ENCODE data around the gene METTL1.

METTL1 gene

DNA sequence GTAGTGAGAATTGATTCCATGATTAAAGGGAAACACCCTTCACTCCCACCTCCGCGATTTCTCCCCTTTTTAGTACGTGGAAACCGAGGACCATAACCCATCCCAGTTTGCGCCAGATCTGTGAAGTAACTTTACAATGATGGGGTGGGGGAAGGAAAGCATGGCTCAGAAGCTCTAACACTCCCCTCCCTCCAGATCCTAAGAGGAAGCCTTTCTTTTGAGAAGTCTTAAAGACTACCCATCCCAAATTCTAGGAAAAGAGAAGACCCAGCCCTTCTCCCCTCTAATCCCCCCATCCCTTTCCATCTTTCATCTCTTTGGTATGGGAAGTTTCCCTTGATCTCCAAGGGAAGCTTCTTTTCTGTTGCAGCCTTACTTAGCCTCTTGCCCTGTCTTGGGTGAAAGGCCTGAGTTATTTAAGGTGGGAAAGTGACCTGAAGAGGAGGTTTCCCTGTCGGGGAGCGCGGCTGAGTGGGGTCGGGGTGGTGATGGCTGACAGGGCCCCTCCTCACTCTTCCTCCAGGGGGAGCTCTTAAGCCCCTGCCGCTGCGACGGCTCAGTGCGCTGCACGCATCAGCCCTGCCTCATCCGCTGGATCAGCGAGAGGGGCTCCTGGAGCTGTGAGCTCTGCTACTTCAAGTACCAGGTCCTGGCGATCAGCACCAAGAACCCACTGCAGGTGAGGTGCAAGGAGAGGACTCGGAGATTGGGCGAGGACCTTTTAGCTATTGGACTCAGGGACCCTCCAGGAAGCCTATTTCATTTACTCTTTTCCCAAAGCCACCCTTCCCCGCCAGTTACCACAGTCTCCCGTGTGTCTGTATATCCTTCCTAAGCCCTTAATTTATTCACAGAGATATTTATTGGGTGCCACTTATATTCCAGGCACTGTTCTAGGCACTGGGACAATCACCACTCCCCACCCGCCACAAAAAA is 15.2 kb downstream of the METTL1 start:
- Histone ChIP-seq H3K4me3 (ENCODE audit: insufficient read depth in 1 of 2, low read depth in 1 of 2, low read length in 2 of 2) (no peak overlapping the region), H2BK12ac (ENCODE audit: low read length in 2 of 2) (no peak overlapping the region), H4K91ac (ENCODE audit: low read length) (no peak overlapping the region), H3K36me3 (ENCODE audit: control insufficient read depth in 1 of 2, insufficient read depth in 2 of 2, low read depth in 1 of 2, low read length in 2 of 2) (peaks cover 0 to 16% of the 10 kb centered on the region in 2 experiments), H3K4me1 (ENCODE audit: control insufficient read depth, insufficient read depth, low read depth, low read length) (peaks cover 12% of the 10 kb centered on the region), H3K14ac (ENCODE audit: low read length in 2 of 2) (no peak overlapping the region), H3K4ac (ENCODE audit: low read depth in 1 of 2, low read length in 2 of 2) (no peak overlapping the region), H2AK5ac (ENCODE audit: low read length, severe bottlenecking) (no peak overlapping the region), H3K9me3 (ENCODE audit: control insufficient read depth, low read length) (no peaks in the 10 kb centered on the region), H3K27ac (ENCODE audit: low read length, poor library complexity, severe bottlenecking) (no peak overlapping the region), H2AFZ (ENCODE audit: low read depth, low read length) (no peak overlapping the region), H3K79me1 (replicated peaks; ENCODE audit: low read length, poor library complexity, severe bottlenecking) (no peaks in the 10 kb centered on the region), H4K8ac (ENCODE audit: low read length) (no peak overlapping the region), H2BK15ac (ENCODE audit: low read depth, poor library complexity, severe bottlenecking) (no peak overlapping the region), H2BK5ac (ENCODE audit: low read depth, low read length, poor library complexity, severe bottlenecking) (no peak overlapping the region), H3K18ac (ENCODE audit: low read depth in 1 of 2, low read length in 2 of 2) (no peak overlapping the region), H3K4me2 (ENCODE audit: low read length, poor library complexity, severe bottlenecking) (peak overlapping the region; percentile 49), H3K23ac (ENCODE audit: low read length in 2 of 2) (no peak overlapping the region), H3K27me3 (ENCODE audit: control insufficient read depth in 1 of 2, insufficient read depth in 1 of 2, low read length in 2 of 2) (peaks cover 13 to 25% of the 10 kb centered on the region in 2 experiments), H2BK120ac (ENCODE audit: low read depth, low read length) (no peak overlapping the region), H3K9ac (ENCODE audit: low read length) (no peak overlapping the region)
- WGBS = 16% methylated on average over 17 of the region's 22 CpGs
- DNase-seq = peak; percentile 68

DNA sequence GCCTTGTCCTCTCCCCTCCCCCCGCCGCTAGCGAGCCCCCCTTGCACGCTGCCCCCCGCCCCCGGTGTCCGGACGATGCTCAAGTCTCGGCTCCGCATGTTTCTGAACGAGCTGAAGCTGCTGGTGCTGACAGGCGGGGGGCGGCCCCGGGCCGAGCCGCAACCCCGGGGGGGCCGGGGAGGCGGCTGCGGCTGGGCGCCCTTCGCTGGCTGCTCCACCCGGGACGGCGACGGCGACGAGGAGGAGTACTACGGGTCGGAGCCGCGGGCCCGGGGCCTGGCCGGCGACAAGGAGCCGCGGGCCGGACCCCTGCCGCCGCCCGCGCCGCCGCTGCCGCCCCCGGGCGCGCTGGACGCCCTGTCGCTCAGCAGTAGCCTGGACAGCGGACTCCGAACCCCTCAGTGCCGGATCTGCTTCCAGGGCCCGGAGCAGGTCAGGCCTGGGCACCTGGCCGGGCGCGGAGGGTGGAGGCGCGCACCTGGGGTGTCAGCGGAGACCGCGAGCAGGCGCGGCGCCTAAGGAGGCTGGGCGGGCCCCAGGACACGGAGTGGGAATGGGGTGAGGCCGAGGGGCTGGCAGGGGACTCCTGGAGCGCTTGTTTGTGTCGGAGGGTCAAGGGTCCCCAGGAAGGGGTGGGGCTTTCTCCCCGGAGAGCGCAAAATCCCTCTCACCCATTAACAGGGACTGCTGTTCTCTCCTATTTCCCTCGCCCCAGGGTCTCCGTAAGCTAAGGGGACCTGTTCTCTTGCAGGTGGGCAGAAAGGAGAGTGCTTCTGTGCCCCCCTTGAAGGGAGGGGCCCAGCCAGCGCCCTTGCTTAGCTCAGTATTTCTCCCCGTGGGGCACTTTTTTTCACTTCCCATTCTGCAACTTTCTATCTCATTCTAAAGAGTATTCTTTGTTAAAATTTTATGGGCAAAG is 16.2 kb downstream of the METTL1 start:
- no peak overlapping the region for H3K27ac ChIP-seq (ENCODE audit: low read length, poor library complexity, severe bottlenecking)
- peak overlapping the region; percentile 65 to 75 for H3K4me3 ChIP-seq (ENCODE audit: insufficient read depth in 1 of 2, low read depth in 1 of 2, low read length in 2 of 2)
- DNase-seq = no peak
- H3K79me1 ChIP-seq (replicated peaks; ENCODE audit: low read length, poor library complexity, severe bottlenecking) = no peaks in the 10 kb centered on the region
- H2BK15ac ChIP-seq (ENCODE audit: low read depth, poor library complexity, severe bottlenecking) = no peak overlapping the region
- H3K9me3 ChIP-seq (ENCODE audit: control insufficient read depth, low read length) = no peaks in the 10 kb centered on the region
- peak overlapping the region; percentile 35 to 58 for H3K18ac ChIP-seq (ENCODE audit: low read depth in 1 of 2, low read length in 2 of 2)
- H4K8ac ChIP-seq (ENCODE audit: low read length) = no peak overlapping the region
- WGBS = under 1% methylated on average over 58 of the region's 76 CpGs
- no peak overlapping the region for H3K14ac ChIP-seq (ENCODE audit: low read length in 2 of 2)
- no peak overlapping the region for H2BK12ac ChIP-seq (ENCODE audit: low read length in 2 of 2)
- no peak overlapping the region for H2AK5ac ChIP-seq (ENCODE audit: low read length, severe bottlenecking)
- peak overlapping the region in 1 of 2 experiments; percentile 38 for H3K4ac ChIP-seq (ENCODE audit: low read depth in 1 of 2, low read length in 2 of 2)
- H4K91ac ChIP-seq (ENCODE audit: low read length) = no peak overlapping the region
- peaks cover 19% of the 10 kb centered on the region for H3K4me1 ChIP-seq (ENCODE audit: control insufficient read depth, insufficient read depth, low read depth, low read length)
- peak overlapping the region in 1 of 2 experiments; percentile 70 for H3K23ac ChIP-seq (ENCODE audit: low read length in 2 of 2)
- peak overlapping the region; percentile 32 for H3K9ac ChIP-seq (ENCODE audit: low read length)
- H3K36me3 ChIP-seq (ENCODE audit: control insufficient read depth in 1 of 2, insufficient read depth in 2 of 2, low read depth in 1 of 2, low read length in 2 of 2) = peaks cover 6 to 18% of the 10 kb centered on the region in 2 experiments
- H3K27me3 ChIP-seq (ENCODE audit: control insufficient read depth in 1 of 2, insufficient read depth in 1 of 2, low read length in 2 of 2) = peaks cover 11 to 23% of the 10 kb centered on the region in 2 experiments
- H3K4me2 ChIP-seq (ENCODE audit: low read length, poor library complexity, severe bottlenecking) = peak overlapping the region; percentile 96
- H2BK120ac ChIP-seq (ENCODE audit: low read depth, low read length) = no peak overlapping the region
- H2AFZ ChIP-seq (ENCODE audit: low read depth, low read length) = peak overlapping the region; percentile 44
- no peak overlapping the region for H2BK5ac ChIP-seq (ENCODE audit: low read depth, low read length, poor library complexity, severe bottlenecking)

DNA sequence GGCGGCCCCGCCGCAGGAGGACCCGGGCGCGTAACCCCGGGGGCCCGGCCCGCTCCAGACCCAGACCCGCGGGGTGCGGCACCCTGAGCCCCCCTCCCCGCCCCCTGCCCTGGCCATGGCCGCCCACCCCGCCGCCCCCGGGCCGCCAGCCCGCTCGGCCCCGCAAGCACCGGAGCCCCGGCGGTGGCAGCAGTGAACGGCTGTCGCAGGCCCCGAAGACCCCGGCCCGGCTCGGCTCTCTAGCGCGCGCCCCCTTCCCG is 16.8 kb downstream of the METTL1 start:
- H3K18ac ChIP-seq (ENCODE audit: low read depth in 1 of 2, low read length in 2 of 2) = no peak overlapping the region
- H3K4ac ChIP-seq (ENCODE audit: low read depth in 1 of 2, low read length in 2 of 2) = no peak overlapping the region
- H3K27me3 ChIP-seq (ENCODE audit: control insufficient read depth in 1 of 2, insufficient read depth in 1 of 2, low read length in 2 of 2) = peaks cover 11 to 23% of the 10 kb centered on the region in 2 experiments
- H3K36me3 ChIP-seq (ENCODE audit: control insufficient read depth in 1 of 2, insufficient read depth in 2 of 2, low read depth in 1 of 2, low read length in 2 of 2) = peaks cover 12 to 23% of the 10 kb centered on the region in 2 experiments
- H2BK5ac ChIP-seq (ENCODE audit: low read depth, low read length, poor library complexity, severe bottlenecking) = no peak overlapping the region
- peaks cover 21% of the 10 kb centered on the region for H3K4me1 ChIP-seq (ENCODE audit: control insufficient read depth, insufficient read depth, low read depth, low read length)
- no peak for DNase-seq
- H3K4me2 ChIP-seq (ENCODE audit: low read length, poor library complexity, severe bottlenecking) = peak overlapping the region; percentile 96
- no peaks in the 10 kb centered on the region for H3K79me1 ChIP-seq (replicated peaks; ENCODE audit: low read length, poor library complexity, severe bottlenecking)
- no peak overlapping the region for H3K9ac ChIP-seq (ENCODE audit: low read length)
- 0% methylated on average over 6 of the region's 34 CpGs for WGBS
- H3K27ac ChIP-seq (ENCODE audit: low read length, poor library complexity, severe bottlenecking) = no peak overlapping the region
- H2AK5ac ChIP-seq (ENCODE audit: low read length, severe bottlenecking) = no peak overlapping the region
- H3K9me3 ChIP-seq (ENCODE audit: control insufficient read depth, low read length) = no peaks in the 10 kb centered on the region
- H3K14ac ChIP-seq (ENCODE audit: low read length in 2 of 2) = no peak overlapping the region
- H4K91ac ChIP-seq (ENCODE audit: low read length) = no peak overlapping the region
- no peak overlapping the region for H2AFZ ChIP-seq (ENCODE audit: low read depth, low read length)
- no peak overlapping the region for H2BK15ac ChIP-seq (ENCODE audit: low read depth, poor library complexity, severe bottlenecking)
- H3K23ac ChIP-seq (ENCODE audit: low read length in 2 of 2) = no peak overlapping the region
- H3K4me3 ChIP-seq (ENCODE audit: insufficient read depth in 1 of 2, low read depth in 1 of 2, low read length in 2 of 2) = peak overlapping the region in 1 of 2 experiments; percentile 75
- H2BK12ac ChIP-seq (ENCODE audit: low read length in 2 of 2) = no peak overlapping the region
- no peak overlapping the region for H2BK120ac ChIP-seq (ENCODE audit: low read depth, low read length)
- H4K8ac ChIP-seq (ENCODE audit: low read length) = no peak overlapping the region

Data from mesenchymal stem cell (in vitro differentiated cells and primary cell).